HTR-8/SVneo (cell line): ENCODE data around the gene ZMYM4.
A peak's percentile ranks its signal among the peaks of the same experiment; 100 is the strongest.
"Not testable (repeated sequence)": the region's sequence is repeated elsewhere in the genome, so short reads cannot be mapped to it uniquely, and the experiment has no call there.

ENCODE experiments used
- DNase-seq: peaks from one replicate; pipeline ENCODE4 v3.0.0; 2011; ENCODE audit warnings: low spot score, mixed read lengths; ENCODE audit not compliant: insufficient read length
- FAIRE-seq: peaks from 2 replicates; lab custom pipeline; 2011; peaks lifted over from hg19 to GRCh38; lab: Jason Lieb, UNC

Gene ZMYM4

DNA sequence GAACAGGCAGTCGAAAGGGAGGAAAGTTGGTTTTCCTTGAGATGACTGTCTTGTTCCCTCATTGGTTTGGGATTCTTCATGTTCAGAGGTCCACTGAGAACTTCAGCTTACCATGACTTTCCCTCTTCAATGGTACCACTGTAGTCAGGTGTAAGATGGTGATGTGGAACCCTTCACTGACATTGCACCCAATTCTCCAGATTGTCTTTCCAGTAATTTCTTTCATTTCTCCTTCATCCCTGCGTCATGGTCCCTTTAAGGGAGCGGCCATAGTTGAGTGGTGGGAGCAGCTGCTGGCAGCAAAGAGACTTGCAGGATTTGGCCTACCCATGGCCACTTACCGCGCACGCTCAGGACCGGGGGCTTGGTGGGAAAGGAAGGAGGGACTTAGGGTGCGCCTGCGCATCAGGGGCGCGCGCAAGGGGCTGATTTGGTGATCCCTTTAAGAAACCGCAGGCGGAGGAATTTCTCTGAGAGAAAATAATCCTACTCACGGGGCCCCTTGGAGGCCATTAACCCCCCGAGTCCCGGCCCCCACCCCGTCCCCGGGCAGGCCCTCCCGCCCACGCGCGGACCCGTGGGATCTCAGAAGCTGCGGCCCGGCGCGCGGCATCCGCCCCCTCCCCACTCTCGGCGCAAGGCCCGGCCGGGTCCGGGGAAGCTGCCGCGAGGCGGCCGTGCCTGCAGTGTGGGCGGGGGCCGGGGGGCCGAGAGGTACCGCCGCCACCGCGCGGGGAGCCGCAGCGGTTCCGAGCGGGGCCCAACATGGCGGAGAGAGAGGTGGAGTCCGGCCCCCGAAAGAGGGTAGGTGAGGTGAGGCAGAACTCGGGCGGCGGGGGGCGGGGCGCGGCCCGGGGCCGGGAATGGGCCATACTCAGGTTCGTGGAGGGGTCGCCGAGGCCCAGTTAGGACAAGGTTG lies at the start of gene ZMYM4:
Gene ZMYM4, plus strand, starts transcription at position 428 of the 919 bp plus-strand sequence. Its CDS starts 338 bp downstream, at position 766.
- DNase-seq (peak; percentile 94), FAIRE-seq (peak; percentile 49)

- FAIRE-seq (no peak), DNase-seq (peak; percentile 31)
Observed at GRCh38 chr1:35220976-35221375, 47.5 kb upstream of the ZMYM4 start.

DNA sequence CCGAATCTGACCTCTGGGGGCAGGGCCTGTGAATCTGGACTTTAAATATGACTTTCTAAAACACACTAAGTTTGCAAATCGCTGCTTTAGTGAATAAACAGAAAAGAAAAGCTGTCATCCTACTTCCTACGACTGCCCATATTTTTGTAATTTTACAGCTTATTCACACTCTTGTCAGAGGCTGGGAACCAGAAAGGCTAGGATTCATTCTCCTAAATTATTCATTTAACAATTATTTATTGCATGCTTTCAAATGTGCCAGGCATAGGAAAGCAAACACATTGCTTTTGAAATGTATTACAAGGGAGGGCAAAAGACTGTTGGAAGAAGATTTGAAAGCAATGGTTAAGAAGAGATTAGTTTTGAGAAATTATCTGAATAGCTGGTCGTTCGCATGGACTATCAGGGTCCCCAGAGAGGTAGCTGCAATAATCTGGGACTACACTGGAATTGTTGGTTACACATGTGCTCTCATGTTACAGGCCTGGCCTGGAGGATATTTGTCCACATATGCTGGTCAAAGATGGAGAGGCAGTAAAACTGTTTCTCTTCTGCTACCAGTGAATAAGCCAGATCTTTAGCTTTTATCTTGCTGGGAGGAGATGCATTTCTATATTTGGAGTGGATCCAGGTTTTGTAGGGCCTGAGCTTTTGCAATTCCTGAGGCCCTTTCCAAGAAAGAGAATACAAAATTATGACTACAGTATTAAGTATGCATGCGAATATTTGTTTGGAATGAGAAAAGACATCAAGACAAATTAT lies 46.0 kb upstream of the ZMYM4 start:
- FAIRE-seq (no peak), DNase-seq (no peak)

- FAIRE-seq (no peak), DNase-seq (no peak)
Observed at GRCh38 chr1:35223084-35223630, 45.4 kb upstream of the ZMYM4 start.

GRCh38 chr1:35226546-35226945 lies 42.0 kb upstream of the ZMYM4 start:
- FAIRE-seq = no peak

GRCh38 chr1:35229587-35230360 lies 38.7 kb upstream of the ZMYM4 start:
- DNase-seq (no peak), FAIRE-seq (no peak)

More at GRCh38 chr1:35226546-35226945, 42.0 kb upstream of the ZMYM4 start:
- DNase-seq = no peak

DNA sequence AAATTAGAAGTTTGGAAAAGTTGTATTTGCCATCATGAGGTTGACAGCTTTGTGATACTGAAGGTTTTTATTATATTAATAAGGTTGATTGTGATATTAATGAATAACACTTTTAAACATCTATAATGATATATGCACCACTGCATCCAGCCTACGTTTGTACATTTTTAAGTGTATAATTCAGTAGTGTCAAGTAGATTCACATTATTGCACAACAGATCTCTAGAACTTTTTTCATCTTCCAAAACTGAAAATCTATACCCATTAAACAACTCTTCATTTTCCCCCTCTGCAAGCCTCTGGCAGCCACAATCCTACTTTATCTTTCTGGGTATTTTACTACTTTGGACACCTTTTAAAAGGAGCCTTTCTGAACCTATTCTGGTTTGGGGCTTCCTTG lies 37.2 kb upstream of the ZMYM4 start:
- DNase-seq (no peak), FAIRE-seq (no peak)

DNA sequence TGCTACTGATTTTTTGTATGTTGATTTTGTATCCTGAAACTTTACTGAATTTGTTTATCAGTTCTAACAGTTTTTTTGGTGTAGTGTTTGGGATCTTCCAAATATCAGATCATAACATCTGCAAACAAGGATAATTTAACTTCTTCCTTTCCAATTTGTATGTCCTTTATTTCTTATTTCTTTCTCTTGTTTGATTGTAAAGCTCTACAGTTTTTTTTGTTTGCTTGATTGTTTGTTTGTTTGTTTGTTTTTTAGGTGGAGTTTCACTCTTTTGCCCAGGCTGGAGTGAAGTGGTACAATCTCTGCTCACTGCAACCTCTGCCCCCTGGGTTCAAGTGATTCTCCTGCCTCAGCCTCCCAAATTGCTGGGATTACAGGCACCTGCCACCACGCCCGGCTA lies 31.7 kb upstream of the ZMYM4 start:
- not testable (repeated sequence) for FAIRE-seq, DNase-seq

DNA sequence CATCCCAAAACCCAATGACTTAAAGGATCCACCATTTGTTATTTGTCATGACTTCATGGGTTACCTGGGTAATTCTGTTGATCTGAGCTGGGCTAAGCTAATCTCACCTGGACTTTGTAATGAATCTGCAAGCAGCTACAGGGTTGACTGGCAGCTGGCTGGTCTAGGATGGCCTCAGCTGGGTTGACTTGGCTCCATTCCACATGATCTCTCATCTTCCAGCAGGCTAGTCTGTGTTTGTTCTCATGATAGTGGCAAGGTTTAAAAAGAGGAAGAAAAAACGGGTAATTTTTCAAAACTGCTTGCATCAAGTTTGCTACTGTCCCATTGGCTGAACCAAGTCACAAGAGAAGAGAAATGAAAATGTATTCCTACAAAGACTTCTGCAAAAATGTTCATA lies 24.8 kb upstream of the ZMYM4 start:
- DNase-seq (no peak), FAIRE-seq (no peak)

DNA sequence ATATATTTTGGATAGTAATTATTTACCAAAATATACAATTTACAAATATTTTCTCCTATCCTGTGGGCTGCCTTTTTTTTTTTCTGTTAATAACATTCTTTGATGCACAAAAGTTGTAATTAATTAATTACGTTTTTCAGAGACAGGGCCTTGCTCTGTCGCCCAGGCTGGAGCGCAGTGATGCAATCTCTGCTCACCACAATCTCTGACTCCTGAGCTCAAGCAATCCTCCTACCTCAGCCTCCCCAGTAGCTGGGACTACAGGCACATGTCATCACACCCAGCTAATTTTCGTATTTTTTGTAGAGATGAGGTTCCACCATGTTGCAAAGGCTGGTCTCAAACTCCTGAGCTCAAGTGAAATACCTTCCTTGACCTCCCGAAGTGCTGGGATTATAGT lies 21.3 kb upstream of the ZMYM4 start:
- FAIRE-seq = no peak
- DNase-seq = no peak

DNA sequence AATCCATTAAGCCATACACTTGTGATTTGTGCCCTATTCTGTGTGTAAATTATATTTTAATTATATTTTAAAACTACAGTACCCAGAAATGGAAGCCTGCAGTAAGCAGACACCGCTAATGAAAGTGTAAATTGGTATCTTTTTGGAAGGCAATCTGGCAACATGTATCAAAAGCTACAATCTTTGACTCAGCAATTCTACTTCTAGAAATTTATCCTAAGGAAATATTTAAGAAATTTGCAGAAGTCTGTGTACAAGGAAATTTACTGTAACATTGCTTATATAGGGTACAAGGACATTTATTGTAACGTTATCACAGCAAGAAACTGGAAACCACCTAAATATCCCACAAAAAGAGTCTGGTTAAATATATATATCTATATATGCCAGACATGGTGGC lies 14.6 kb upstream of the ZMYM4 start:
- no peak for FAIRE-seq
- DNase-seq = no peak

DNA sequence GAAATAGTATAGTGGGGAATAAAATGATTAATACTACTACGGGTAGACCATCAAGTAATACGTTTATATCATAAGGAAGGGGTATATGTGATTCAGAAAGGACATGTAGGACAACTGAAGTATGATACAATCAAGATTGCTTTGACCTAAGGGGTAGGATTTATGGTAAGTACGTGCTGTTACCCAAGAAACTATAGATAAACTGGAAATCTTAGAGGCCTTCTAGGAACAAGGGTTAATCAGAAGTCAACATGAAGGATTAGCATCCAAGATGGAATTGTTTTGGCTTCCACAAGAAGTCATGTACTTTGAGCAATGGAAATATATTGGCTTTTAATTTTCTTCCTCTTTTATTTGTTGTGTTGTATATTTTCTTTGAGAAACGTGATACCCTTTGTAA lies 13.2 kb upstream of the ZMYM4 start:
- FAIRE-seq (no peak), DNase-seq (no peak)

GRCh38 chr1:35259561-35259960 lies 8.9 kb upstream of the ZMYM4 start:
- no peak for FAIRE-seq
- DNase-seq = no peak

DNA sequence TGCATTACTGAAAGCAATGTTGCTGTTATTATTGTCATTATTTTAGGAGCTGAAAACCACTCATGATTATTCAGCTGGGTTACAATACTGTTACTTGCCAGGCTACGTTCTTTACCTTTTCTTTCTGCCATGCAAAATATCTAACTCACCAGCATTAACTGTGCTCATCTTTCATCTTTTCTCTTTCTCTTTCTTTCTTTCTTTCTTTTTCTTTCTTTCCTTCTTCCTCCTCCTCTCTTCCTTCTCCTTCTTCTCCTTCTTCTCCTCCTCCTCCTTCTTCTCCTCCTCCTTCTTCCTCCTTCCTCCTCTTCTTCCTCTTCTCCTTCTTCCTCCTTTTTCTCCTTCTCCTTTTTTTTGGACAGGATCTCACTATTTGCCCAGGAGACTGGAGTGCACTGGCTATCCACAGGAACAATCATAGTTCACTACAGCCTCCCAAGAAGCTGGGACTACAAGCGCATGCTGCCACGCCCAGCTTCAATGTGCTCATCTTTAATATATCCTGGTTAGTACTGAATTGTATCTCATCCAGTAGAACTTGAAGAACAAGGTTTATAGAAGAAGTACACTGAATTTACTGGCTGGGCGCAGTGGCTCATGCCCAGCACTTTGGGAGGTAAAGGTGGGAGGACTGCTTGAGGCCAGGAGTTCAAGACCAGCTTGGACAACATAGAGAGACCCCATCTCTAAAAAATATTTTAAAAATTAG lies 6.9 kb upstream of the ZMYM4 start:
- FAIRE-seq = no peak
- no peak for DNase-seq

- DNase-seq (no peak), FAIRE-seq (no peak)
Observed at GRCh38 chr1:35264035-35264434, 4.5 kb upstream of the ZMYM4 start.

GRCh38 chr1:35264871-35265270 lies 3.6 kb upstream of the ZMYM4 start:
- FAIRE-seq = no peak
- DNase-seq = no peak

- DNase-seq = no peak
- no peak for FAIRE-seq
Observed at GRCh38 chr1:35266306-35266705, 2.2 kb upstream of the ZMYM4 start.

DNA sequence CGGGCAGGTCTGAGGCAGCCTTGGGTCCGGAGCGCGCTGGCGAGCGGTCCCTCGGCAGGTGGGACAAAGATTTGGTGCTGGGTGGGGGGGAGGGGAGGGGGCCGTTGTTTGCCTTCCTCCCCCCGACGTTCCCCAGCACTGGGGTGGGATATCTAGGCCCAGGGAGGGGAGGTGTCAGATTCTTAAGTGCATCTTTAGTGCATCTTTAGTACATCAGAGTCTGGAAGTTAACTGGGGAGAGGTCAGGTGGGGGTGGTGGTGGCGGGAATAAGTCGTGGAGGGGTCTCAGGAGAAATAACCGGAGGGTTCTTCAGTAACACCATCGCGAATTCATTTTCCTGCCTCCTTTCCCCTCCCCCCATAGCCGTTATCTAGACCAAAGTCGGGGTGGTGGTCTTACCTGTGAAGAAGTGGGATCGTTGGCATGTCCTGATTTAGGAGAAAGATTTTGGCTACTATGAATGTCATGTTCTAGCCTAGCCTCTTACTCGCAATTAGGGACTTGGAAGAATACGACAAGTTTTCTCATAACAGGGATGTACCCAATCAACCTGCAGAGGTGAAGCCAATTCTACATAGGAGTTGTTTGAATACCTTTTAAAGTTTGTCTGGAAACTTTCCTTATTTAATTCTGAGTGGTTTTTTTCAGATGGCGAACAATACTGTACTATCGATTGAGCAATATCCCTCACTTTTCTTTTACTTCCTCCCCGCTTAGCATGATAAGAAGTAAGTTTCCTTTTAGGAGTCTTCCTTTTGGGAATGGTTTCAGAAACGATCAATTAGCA lies 886 bp downstream of the ZMYM4 start:
- DNase-seq = no peak
- no peak for FAIRE-seq

GRCh38 chr1:35269989-35270289 lies 1.4 kb downstream of the ZMYM4 start:
- FAIRE-seq = no peak

More at GRCh38 chr1:35269989-35270289, 1.4 kb downstream of the ZMYM4 start:
- no peak for DNase-seq
